HCT116 (cell line): ENCODE data around the gene GTF2H1. TPM values are rescaled to one million over a fixed set of nuclear protein-coding genes. Genes with fewer than 3 reads are reported as not detected.

Experiments used
- ATAC-seq: fragments of 200-7000 bp; cut with Tn5 transposase; 2 replicates; pipeline ENCODE4 v1.9.1; 2020; ENCODE audit warnings: mild to moderate bottlenecking, moderate library complexity
- BruUV-seq: library from RNA; stranded (reverse); fragments of 400-500 nt; replicated peaks from 2 replicates; lab custom pipeline; 2021; lab: Mats Ljungman, UMichigan
- CTCF ChIA-PET: fragments of 300-600 bp; sonication (Branson Sonifier 250); formaldehyde crosslinking; loops from one replicate; lab custom pipeline; 2021; ENCODE audit warnings: antibody characterized with exemption; lab: Charles Lee
- POLR2A ChIA-PET: fragments of 300-600, 350-600 bp; sonication (Branson Sonifier 250); formaldehyde crosslinking; loops from one replicate; lab custom pipeline; 2021; ENCODE audit warnings: antibody characterized with exemption; lab: Charles Lee
- RAD21 ChIA-PET, 2 experiments: fragments of 300-600 bp; sonication (Branson Sonifier 250); formaldehyde crosslinking; loops; one replicate each; lab custom pipeline; 2023; ENCODE audit warnings: low total read pairs in 2 of 2; ENCODE audit not compliant: uncharacterized antibody in 2 of 2, unreplicated experiment in 2 of 2, low non-redundant PET in 1 of 2; lab: Charles Lee
- DNase-seq: peaks from one replicate; pipeline ENCODE4 v3.0.0-alpha.2; 2010; ENCODE audit warnings: low read depth, low spot score
- H2AFZ ChIP-seq: fragments of 200-600 bp; shearing (Covaris generic), sonication (generic); 2 replicates; pipeline ENCODE4 v1.6.1; 2017; ENCODE audit warnings: low read depth, mixed run types, mixed read lengths, antibody characterized with exemption, low read length; ENCODE audit not compliant: poor library complexity, severe bottlenecking
- H3K27ac ChIP-seq: 2 replicates; pipeline ENCODE4 v1.5.1; 2012; ENCODE audit warnings: low read depth, low read length
- H3K27me3 ChIP-seq: fragments of 200-600 bp; sonication (generic); 2 replicates; pipeline ENCODE4 v1.6.1; 2016; ENCODE audit warnings: mixed run types, low read length, mixed read lengths; ENCODE audit not compliant: insufficient read depth
- H3K36me3 ChIP-seq, 2 experiments: fragments of 200-500 bp in 1 of 2; fragments of 200-600 bp in 1 of 2; sonication (Bioruptor generic) in 1 of 2; sonication (generic) in 1 of 2; 2 replicates each; pipeline versions ENCODE4 v1.5.1 to v1.6.1; 2014 to 2016; ENCODE audit warnings: low read length in 2 of 2, inconsistent platforms in 1 of 2, mixed read lengths in 1 of 2, mixed run types in 1 of 2; ENCODE audit not compliant: insufficient read depth in 2 of 2, control insufficient read depth in 1 of 2
- H3K4me1 ChIP-seq, 2 experiments: fragments of 200-600 bp in 1 of 2; sonication (generic) in 1 of 2; 2 replicates each; pipeline versions ENCODE4 v1.5.1 to v1.6.1; 2012 to 2017; ENCODE audit warnings: low read length in 2 of 2, inconsistent platforms in 1 of 2, mild to moderate bottlenecking in 1 of 2, mixed read lengths in 1 of 2, mixed run types in 1 of 2, moderate library complexity in 1 of 2; ENCODE audit not compliant: insufficient read depth in 2 of 2, control insufficient read depth in 1 of 2
- H3K4me2 ChIP-seq: fragments of 200-600 bp; sonication (generic); 2 replicates; pipeline ENCODE4 v1.6.1; 2017; ENCODE audit warnings: mixed run types, low read length, mixed read lengths
- H3K4me3 ChIP-seq, 2 experiments: fragments of 200-600 bp in 1 of 2; sonication (generic) in 1 of 2; replicated peaks in 1 of 2; 2 replicates each; pipeline ENCODE4 v1.5.1; 2011 to 2016; ENCODE audit warnings: low read length in 2 of 2, control low read depth in 1 of 2, low read depth in 1 of 2, mild to moderate bottlenecking in 1 of 2, mixed read lengths in 1 of 2, mixed run types in 1 of 2
- H3K79me2 ChIP-seq: fragments of 200-600 bp; sonication (generic); 2 replicates; pipeline ENCODE4 v1.6.1; 2017; ENCODE audit warnings: mild to moderate bottlenecking, mixed run types, low read length, moderate library complexity, mixed read lengths; ENCODE audit not compliant: insufficient read depth
- H3K9ac ChIP-seq: fragments of 200-600 bp; sonication (generic); 2 replicates; pipeline ENCODE4 v1.6.1; 2016; ENCODE audit warnings: low read length, mixed read lengths
- H3K9me2 ChIP-seq: fragments of 200-600 bp; sonication (generic), shearing (Covaris generic); 2 replicates; pipeline ENCODE4 v1.6.1; 2017; ENCODE audit warnings: mixed run types, mild to moderate bottlenecking, moderate library complexity; ENCODE audit not compliant: insufficient read depth
- H3K9me3 ChIP-seq, 2 experiments: fragments of 200-500 bp in 1 of 2; fragments of 200-600 bp in 1 of 2; sonication (Bioruptor generic) in 1 of 2; sonication (generic) in 1 of 2; 2 replicates each; pipeline ENCODE4 v1.6.1; 2014 to 2017; ENCODE audit warnings: low read length in 2 of 2, mixed read lengths in 2 of 2, inconsistent platforms in 1 of 2, low read depth in 1 of 2, mild to moderate bottlenecking in 1 of 2, mixed run types in 1 of 2, moderate library complexity in 1 of 2; ENCODE audit not compliant: control insufficient read depth in 1 of 2, insufficient read depth in 1 of 2
- H4K20me1 ChIP-seq: fragments of 200-600 bp; sonication (generic), shearing (Covaris generic); 2 replicates; pipeline ENCODE4 v1.6.1; 2017; ENCODE audit warnings: mixed run types, mild to moderate bottlenecking, moderate library complexity; ENCODE audit not compliant: insufficient read depth
- CBX3 ChIP-seq: IDR thresholded peaks from 2 replicates; pipeline ENCODE4 v1.6.1; 2012; ENCODE audit warnings: low read depth
- CEBPB ChIP-seq: IDR thresholded peaks from 2 replicates; pipeline ENCODE4 v1.6.1; 2012; ENCODE audit warnings: low read depth
- CTCF ChIP-seq, 3 experiments: fragments of 200-600 bp in 1 of 3; sonication (generic) in 1 of 3; IDR thresholded peaks in 2 of 3; conservative IDR thresholded peaks in 1 of 3; 2 replicates each; pipeline ENCODE4 v1.5.1; 2012 to 2017; ENCODE audit warnings: low read depth in 2 of 3, low read length in 2 of 3, antibody characterized with exemption in 1 of 3, borderline replicate concordance in 1 of 3, control low read depth in 1 of 3, mild to moderate bottlenecking in 1 of 3, mixed read lengths in 1 of 3, mixed run types in 1 of 3, moderate library complexity in 1 of 3; ENCODE audit not compliant: insufficient read depth in 1 of 3
- EZH2 ChIP-seq: fragments of 200-600 bp; sonication (generic); IDR thresholded peaks from 2 replicates; pipeline ENCODE4 v1.6.1; 2017; ENCODE audit warnings: antibody characterized with exemption, mixed run types
- EZH2phosphoT487 ChIP-seq: fragments of 200-600 bp; IDR thresholded peaks from 2 replicates; pipeline ENCODE4 v1.6.1; 2018; ENCODE audit warnings: antibody characterized with exemption, borderline replicate concordance
- POLR2A ChIP-seq: IDR thresholded peaks from 2 replicates; pipeline ENCODE4 v1.7.0; 2011; ENCODE audit warnings: borderline replicate concordance; ENCODE audit not compliant: insufficient read depth, insufficient read length; ENCODE audit errors: extremely low read depth
- SIN3A ChIP-seq: IDR thresholded peaks from 2 replicates; pipeline ENCODE4 v1.6.1; 2012; ENCODE audit warnings: low read depth
- SP1 ChIP-seq: IDR thresholded peaks from 2 replicates; pipeline ENCODE4 v1.6.1; 2012; ENCODE audit warnings: low read depth
- ZNF274 ChIP-seq: fragments of 200-500 bp; sonication (Bioruptor generic); IDR thresholded peaks from 2 replicates; pipeline ENCODE4 v1.6.1; 2014; ENCODE audit warnings: mild to moderate bottlenecking, low read depth, low read length, inconsistent platforms
- intact Hi-C: fragments of 100-400 bp; cut with micrococcal nuclease; formaldehyde crosslinking; loops from 2 replicates; pipeline ENCODE4 v1.10.0; 2022
- total RNA-seq: library from RNA; stranded (reverse); gene quantifications from one replicate; pipeline ENCODE4 v1.2.1, GENCODE V29; 2021; ENCODE audit not compliant: unreplicated experiment
- TF ChIP-seq, protein P1 (sequence below): IDR thresholded peaks from 2 replicates; pipeline ENCODE4 v1.6.1; 2012
- TF ChIP-seq, protein P2 (sequence below): IDR thresholded peaks from 2 replicates; pipeline ENCODE4 v1.6.1; 2012
- TF ChIP-seq, protein P3 (sequence below): IDR thresholded peaks from 2 replicates; pipeline ENCODE4 v1.6.1; 2011; ENCODE audit warnings: mild to moderate bottlenecking, low read length, moderate library complexity; ENCODE audit not compliant: insufficient replicate concordance; ENCODE audit errors: extremely low read depth

GTF2H1 gene
- total RNA-seq, 1 experiment from 2014 or later: 37.3 TPM

- TF ChIP-seq CTCF (IDR thresholded peaks at IDR 0.05 in 2 of 3, conservative IDR thresholded peaks at IDR 0.05 in 1 of 3; ENCODE audit: borderline replicate concordance in 1 of 3, insufficient read depth in 1 of 3, low read depth in 2 of 3, low read length in 2 of 3) (no peak), POLR2A (peak; percentile 90), CBX3 (peak; percentile 86; the same call in 1 of the 2 replicates), SIN3A (peak; percentile 96)
- TF ChIP-seq, protein P1, sequence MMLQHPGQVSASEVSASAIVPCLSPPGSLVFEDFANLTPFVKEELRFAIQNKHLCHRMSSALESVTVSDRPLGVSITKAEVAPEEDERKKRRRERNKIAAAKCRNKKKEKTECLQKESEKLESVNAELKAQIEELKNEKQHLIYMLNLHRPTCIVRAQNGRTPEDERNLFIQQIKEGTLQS: no peak
These were observed at the start of gene GTF2H1, which contains the start of gene HPS5 (continued) for GRCh38 chr11:18321969-18322711.

DNA sequence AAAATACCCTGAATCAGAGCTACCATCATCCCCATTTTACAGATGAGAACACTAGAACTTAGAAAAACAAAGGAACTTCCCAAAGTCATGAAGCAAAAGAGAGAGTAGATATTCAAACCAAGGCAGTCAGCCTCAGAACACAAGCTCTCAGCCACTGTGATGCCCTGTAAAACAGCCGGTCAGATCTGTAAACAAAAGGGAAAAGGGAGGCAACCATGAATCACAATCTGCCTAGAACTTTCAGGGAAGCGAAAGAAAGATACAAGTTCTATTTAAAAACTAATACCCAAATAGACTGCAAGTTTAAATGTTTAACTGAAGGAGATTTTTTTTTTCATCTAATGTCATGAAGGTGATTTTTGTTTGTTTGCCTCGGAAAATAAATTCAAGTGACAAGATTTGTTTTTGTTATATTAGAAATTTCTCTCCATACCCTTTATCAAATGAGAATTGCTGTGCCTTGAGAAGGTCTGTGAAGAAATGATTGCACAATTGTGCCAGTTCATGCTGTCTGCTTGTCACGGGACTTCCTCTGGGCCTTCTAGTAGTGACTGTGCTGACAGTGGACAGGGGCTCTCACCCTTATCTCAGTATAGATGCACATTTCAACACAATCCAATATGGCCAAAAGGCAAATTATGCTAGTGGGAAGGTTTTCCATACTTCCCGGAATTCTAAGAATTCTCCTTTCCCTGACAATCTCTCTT is 44.6 kb upstream of the GTF2H1 start:
- Histone ChIP-seq H3K9me2 (no peaks in the 10 kb centered on the region), H3K4me1 (no peaks in the 10 kb centered on the region), H4K20me1 (no peaks in the 10 kb centered on the region), H3K9me3 (no peaks in the 10 kb centered on the region), H2AFZ (no peak overlapping the region), H3K9ac (no peak overlapping the region), H3K79me2 (no peaks in the 10 kb centered on the region), H3K27me3 (no peaks in the 10 kb centered on the region), H3K4me3 (no peak overlapping the region), H3K27ac (no peak overlapping the region), H3K36me3 (peaks cover 10 to 22% of the 10 kb centered on the region in 2 experiments; a peak in 3 of 4 replicates), H3K4me2 (no peak overlapping the region)
- POLR2A ChIA-PET: no interaction called here
- CTCF ChIA-PET: interaction anchor here (1.1 kb wide), 1 partner anchor 34 kb away, joined by 3 read pairs; no protein-coding TSS in a partner anchor
- RAD21 ChIA-PET: no interaction called here
- no TSS peak for BruUV-seq
- DNase-seq (no peak), ATAC-seq (no peak)
- no peak for TF ChIP-seq CTCF (IDR thresholded peaks at IDR 0.05 in 2 of 3, conservative IDR thresholded peaks at IDR 0.05 in 1 of 3; ENCODE audit: borderline replicate concordance in 1 of 3, insufficient read depth in 1 of 3, low read depth in 2 of 3, low read length in 2 of 3)
- no peak for TF ChIP-seq EZH2phosphoT487
- TF ChIP-seq, protein P2, sequence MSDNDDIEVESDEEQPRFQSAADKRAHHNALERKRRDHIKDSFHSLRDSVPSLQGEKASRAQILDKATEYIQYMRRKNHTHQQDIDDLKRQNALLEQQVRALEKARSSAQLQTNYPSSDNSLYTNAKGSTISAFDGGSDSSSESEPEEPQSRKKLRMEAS: no peak
- TF ChIP-seq, protein P3, sequence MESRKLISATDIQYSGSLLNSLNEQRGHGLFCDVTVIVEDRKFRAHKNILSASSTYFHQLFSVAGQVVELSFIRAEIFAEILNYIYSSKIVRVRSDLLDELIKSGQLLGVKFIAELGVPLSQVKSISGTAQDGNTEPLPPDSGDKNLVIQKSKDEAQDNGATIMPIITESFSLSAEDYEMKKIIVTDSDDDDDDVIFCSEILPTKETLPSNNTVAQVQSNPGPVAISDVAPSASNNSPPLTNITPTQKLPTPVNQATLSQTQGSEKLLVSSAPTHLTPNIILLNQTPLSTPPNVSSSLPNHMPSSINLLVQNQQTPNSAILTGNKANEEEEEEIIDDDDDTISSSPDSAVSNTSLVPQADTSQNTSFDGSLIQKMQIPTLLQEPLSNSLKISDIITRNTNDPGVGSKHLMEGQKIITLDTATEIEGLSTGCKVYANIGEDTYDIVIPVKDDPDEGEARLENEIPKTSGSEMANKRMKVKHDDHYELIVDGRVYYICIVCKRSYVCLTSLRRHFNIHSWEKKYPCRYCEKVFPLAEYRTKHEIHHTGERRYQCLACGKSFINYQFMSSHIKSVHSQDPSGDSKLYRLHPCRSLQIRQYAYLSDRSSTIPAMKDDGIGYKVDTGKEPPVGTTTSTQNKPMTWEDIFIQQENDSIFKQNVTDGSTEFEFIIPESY: no peak
- TF ChIP-seq SIN3A: no peak
- TF ChIP-seq CEBPB: no peak
- TF ChIP-seq ZNF274: no peak
- no peak for TF ChIP-seq EZH2
- TF ChIP-seq SP1: no peak
- intact Hi-C loops: no loop called here
